Right lung (tissue), 5 donors: ENCODE results near the gene SMYD3. TPM values are rescaled to one million over a fixed set of nuclear protein-coding genes. Genes with fewer than 3 reads are reported as not detected.
"Not testable (repeated sequence)": the region's sequence is repeated elsewhere in the genome, so short reads cannot be mapped to it uniquely, and the experiment has no call there.

Experiments used
- DNase-seq, 2 donors: peaks; one replicate each; pipeline ENCODE4 v3.0.0-alpha.2; 2013
- polyA plus RNA-seq, 5 donors: library from polyadenylated mRNA; unstranded; fragments of 120-200 nt; gene quantifications; one replicate each; pipeline versions ENCODE4 v1.2.1 to v1.2.3, GENCODE V29; 2013; ENCODE audit warnings: inconsistent platforms in 1 of 5, low replicate concordance in 1 of 5; ENCODE audit not compliant: insufficient read length in 5 of 5, insufficient read depth in 1 of 5

SMYD3 gene
- polyA plus RNA-seq, 5 donors = 20.9 to 28.5 (median 24.4) TPM

DNA sequence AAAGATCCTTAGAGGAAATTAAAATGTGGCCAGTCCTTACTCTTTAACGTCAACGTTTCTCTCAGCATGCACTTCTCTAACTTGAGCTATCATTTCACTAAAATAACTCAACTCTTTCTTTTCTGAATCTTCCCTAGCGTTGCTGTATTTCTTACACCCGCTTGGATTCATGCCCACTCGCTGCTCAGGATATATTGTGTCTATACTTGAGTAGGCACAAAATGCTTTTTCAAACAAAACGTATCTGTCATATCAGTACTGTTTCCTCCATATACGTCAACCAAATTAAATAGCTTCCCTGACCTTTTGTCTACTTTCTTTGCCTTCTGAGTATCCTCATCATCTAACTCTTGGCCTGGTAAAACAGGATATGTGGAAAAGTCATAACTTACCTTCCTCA is 549.7 kb downstream of the SMYD3 start:
- no peak for DNase-seq

DNA sequence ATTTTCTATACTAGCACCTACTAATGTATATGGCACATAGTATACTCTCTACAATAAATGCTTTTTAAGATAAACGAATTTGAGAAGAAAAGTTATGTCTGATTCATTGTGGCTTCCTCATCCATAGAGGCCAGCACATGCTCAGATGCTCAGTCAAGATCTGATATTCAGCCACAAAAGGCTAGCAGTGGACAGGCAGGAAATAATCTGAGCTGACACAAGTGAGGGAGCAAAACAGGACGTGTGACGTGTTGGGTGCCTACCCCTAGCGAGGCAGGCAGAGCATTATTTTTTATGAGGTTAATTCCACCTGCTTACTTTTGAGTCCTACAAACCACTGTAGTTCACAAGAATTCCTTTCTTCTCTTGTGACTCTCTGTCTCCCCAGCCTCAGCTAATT is 550.9 kb downstream of the SMYD3 start:
- DNase-seq = no peak

- no peak for DNase-seq
These were observed 553.0 kb downstream of the SMYD3 start for GRCh38 chr1:245953876-245954660.

DNA sequence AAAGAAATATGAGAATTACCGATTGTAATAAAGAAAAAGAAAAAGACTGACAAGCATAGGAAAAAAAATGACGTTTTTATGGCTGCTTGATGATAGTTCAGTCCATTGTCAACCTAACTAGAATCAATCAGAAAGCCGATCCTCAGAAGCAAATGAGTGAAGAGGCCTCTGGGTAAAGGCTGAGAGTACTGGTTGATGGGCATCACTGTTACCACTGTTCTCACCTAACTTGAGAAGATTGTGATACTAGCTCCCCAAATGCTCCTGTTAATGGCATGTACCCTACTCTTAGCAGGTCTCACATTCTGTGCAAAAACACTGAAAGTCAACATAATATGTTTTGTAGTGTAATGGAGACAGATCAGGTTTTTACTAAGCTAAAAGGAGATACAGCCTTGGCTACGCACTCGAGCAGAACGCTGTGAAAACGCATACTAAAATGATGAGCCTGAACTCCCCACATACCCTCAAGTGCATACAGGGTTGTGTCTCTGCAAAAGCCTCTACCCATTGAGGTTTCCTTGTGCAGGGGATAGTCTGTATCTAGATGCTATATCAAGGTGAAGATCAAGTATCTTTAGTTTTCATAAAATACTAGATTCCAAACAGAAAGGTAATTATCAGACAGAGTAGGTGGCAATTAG is 554.6 kb downstream of the SMYD3 start:
- DNase-seq = no peak

GRCh38 chr1:245948786-245949185 is 558.3 kb downstream of the SMYD3 start:
- DNase-seq = no peak

DNA sequence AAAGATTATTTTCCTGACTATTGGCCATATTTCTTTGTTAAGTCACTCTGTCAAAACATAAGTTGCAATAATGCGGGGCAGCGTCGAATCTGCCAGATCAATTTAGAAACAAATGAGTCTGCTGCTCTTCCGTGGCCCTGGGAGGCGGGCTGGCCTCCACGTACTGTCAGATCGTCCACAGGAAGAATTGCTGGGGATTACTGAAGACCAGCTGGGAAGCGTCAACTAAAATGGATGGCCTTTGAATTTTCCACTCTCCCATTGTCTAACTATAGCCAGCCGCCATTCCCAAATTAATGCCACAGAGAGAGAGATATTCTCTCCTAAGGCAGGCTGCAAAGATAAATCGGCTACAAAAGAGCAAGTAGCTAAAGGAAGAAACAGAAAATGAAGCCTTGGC is 560.2 kb downstream of the SMYD3 start:
- peak; percentile 57 for DNase-seq

DNA sequence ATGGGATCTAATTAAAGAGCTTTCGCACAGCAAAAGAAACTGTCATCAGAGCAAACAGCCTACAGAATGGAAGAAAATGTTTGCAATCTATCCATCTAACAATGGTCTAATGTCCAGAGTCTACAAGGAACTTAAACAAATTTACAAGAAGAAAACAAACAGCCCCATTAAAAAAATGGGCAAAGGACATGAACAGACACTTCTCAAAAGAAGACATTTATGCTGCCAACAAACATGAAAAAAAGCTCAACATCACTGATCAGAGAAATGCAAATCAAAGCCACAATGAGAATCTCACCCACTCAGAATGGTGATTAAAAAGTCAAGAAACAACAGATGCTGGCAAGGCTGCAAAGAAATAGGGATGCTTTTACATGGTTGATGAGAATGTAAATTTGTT is 561.9 kb downstream of the SMYD3 start:
- DNase-seq = not testable (repeated sequence)

- DNase-seq = no peak
These were observed 564.2 kb downstream of the SMYD3 start for GRCh38 chr1:245942856-245943255.

DNA sequence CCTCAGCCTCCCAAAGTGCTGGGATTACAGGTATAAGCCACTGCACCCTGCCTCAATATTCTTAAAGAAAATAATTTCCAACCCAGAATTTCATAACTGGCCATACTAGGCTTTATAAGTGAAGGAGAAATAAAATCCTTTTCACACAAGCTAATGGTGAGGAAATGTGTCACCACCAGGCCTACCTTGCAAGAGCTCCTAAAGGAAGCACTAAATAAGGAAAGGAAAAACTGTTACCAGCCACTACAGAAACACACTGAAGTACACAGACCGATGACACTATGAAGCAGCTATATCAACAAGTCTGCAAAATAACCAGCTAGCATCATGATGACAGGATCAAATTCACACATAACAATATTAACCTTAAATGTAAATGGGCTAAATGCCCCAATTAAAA is 565.3 kb downstream of the SMYD3 start:
- DNase-seq = not testable (repeated sequence)

DNA sequence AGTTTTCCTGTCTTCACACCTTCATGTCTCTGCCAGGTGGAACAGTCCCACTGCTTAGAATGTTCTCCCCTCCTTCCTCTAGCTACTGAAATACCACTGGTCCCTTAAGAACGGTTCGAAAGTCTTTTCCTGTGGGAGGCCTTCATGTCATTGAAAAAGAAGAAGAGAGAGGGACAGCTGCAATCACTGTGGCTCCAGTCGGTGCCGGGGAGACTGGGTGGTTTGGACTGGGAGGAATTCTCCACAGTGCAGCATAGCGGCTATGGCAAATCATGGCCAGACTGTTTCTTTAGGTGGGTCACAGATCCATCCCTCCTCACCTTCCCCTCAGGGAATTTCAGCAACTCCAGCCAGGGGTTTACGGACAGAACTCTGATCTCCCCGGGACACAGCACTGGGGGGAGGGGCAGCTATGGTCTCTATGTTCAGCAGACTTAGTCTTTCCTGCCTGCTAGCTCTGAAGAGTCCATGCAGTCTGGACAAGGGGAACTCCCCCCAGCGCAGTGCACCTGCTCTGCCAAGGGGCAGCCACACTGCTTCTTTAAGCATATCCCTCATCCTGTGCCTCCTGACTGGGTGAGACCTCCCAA is 567.2 kb downstream of the SMYD3 start:
- no peak for DNase-seq

- no peak for DNase-seq
These were observed 569.0 kb downstream of the SMYD3 start for GRCh38 chr1:245938046-245938435.

- DNase-seq = no peak
These were observed 569.6 kb downstream of the SMYD3 start for GRCh38 chr1:245937316-245938045.

DNA sequence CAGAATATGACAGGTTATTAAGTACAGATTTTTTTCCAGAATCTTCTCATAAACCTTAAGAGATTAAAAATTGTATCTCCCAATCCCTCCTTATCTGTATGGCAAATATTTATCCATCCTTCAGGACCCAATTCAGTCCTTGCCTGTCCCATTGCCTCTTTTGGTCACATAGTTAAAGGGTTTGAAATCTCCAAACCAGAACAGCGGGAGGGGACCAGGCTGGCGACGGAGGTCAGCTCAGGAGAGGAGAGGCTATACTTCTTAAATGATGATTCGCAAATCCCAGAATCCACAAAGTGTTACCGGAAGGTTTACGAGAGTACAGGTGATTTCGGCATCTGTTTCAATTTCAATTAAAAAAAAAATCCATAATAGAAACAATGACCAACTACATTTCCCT is 572.7 kb downstream of the SMYD3 start:
- DNase-seq = no peak

DNA sequence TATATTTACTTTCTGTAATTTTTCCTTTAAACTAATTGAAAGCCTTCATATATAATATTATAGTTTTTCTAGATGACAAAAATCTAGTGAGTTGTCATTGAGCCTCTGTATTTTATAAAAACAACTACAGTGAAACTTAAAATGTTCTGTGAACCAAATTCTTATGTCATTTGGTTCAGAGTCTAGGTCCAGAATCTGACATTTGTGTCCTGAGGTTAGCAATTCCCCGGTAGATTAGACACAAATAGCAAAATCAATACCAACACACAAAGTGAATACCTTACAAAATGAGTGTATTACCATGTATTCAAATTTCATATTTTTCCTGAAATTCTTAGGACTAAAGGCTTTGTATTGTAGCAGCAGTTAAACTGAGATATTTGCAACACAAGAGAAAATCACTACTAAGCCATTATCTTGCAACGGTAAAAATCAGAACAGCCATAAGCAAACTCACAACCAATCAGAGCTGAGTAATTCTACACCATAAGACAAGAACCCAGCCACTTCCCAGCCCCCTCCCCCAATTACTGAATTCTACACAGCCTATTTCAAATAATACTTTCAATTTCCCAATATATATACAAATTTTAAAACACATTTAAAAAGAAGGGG is 573.5 kb downstream of the SMYD3 start:
- DNase-seq = no peak

GRCh38 chr1:245932302-245932972 is 574.6 kb downstream of the SMYD3 start:
- DNase-seq = no peak

DNA sequence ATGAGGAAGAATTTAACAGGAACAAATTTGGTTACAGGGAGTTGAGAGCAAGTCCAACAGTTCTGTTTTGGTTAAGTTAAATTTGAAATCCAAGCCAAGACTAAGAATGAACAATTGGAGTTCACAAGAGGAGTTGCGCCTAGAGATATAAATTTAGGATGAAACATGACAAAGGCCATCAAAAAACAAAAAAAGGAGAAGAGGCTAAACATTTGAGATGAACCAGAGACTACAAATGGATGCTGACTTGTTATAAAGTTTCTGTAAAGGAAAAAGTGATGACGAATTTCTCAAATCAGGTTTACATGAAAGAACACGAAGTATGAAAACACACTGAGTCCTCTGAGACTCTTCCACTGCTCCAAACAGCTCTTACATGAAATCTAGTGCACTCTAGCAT is 575.6 kb downstream of the SMYD3 start:
- no peak for DNase-seq

DNA sequence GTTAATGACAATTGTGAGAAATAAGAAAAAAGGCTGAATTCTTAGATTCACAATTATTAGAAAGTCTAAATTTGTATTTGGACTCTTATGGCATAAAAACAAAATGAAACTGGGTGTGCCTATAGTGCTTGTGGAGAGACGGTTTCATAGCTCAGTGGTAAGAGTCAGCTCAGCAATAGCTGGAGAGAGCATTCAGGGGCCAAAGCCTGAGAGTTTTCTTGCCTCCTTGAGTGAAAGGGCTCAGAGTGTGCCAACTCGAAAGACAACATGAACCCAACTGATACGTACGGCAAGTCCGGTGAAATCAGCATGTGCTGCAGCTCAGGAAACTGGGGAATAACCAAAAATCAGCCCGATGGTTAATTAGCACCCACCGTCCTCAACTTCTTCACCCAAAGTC is 577.9 kb downstream of the SMYD3 start:
- DNase-seq = no peak

DNA sequence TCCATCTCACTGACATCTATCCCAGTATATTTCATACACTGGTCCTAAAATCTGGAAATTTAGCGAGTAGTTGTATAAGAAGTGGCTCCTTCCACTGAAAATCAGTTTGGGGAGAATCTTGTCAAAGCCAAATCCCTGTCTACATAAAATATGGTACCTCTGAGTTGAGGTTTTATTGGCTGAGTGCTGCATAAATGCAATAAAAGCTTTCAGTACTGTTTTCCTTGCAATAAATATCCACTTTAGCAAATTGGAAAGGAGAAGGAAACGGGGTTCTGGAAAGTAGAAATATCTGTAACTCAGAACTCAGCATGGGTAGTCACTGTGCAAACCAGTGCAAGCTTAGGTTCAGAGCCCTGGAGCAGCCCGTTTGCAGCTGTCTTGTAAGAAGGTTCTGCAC is 580.2 kb downstream of the SMYD3 start:
- no peak for DNase-seq

- DNase-seq = no peak
These were observed 583.9 kb downstream of the SMYD3 start for GRCh38 chr1:245923215-245923614.

DNA sequence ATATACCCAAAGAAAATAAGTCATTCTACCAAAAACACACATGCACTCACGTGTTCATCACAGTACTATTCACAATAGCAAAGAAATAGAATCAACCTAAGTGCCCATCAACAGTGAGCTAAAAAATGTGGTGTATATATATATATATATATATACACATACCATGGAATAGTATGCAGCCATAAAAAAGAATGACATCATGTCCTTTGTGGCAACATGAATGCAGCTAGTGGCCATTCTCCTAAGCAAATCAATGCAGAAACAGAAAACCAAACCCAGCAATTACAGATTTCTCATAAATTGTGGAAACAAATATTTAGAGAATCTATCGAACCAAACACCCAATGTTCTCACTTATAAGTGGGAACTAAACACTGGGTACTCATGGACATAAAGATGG is 585.7 kb downstream of the SMYD3 start:
- DNase-seq = no peak

- DNase-seq = no peak
These were observed 589.7 kb downstream of the SMYD3 start for GRCh38 chr1:245917403-245917802.

- DNase-seq = no peak
These were observed 591.2 kb downstream of the SMYD3 start for GRCh38 chr1:245915841-245916240.
